HFF-Myc (cell line): Measurements from ENCODE around the gene NPFFR1.

ENCODE experiments used
- DNase-seq: peaks from one replicate; pipeline ENCODE4 v3.0.0-alpha.2; 2011; ENCODE audit warnings: low read depth; ENCODE audit errors: extremely low read depth
- H3K4me3 ChIP-seq: replicated peaks from 2 replicates; pipeline ENCODE4 v1.5.1; 2011; ENCODE audit warnings: low read depth, mild to moderate bottlenecking, control low read depth, low read length
- CTCF ChIP-seq: IDR thresholded peaks from 2 replicates; pipeline ENCODE4 v1.5.1; 2012; ENCODE audit warnings: mild to moderate bottlenecking, low read depth, low read length, control low read depth; ENCODE audit errors: missing control alignments

The NPFFR1 gene

GRCh38 chr10:70328018-70328417 lies 44.2 kb upstream of the NPFFR1 start:
- TF ChIP-seq CTCF, result no peak
- no peak for DNase-seq
- no peak overlapping the region for H3K4me3 ChIP-seq

DNA sequence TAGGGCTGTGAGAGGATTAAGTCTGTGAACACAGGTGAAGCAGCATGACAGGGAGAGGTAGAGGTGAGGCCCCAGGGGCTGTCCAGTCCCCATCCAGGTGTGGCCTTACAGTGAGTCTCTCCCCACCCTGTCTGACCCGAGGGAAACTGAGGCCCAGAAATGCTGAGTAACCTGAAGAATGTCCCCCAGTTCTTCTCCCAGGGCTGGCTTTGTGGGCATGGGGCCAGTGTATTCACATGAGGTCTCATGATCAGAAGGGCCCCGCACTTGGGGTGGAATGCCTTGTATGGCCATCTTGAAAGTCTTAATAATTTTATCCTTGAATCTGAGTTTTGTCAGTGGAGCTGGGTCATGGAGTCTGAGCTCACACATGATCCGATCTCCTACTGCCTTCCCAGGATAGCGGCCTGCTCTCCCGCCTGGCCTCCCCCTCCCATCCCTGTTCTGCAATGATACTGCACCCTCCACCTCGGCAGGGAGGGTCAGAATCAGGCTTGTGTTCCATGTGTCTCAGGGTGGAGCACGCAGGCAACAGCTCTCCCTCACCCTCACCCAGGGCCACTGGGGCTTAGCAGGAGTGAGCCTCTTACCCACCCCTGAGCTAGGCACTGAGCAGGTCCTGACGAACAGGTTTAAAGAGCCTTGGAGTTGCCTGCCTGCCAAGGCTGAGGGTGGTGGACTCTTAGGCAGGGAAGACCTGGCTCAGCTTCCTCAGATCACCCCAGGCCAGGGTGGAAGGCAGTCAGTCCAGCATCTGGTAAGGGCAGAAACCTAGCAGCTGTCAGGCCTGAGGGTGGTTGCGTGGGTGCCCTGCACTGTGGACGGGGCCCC lies 41.4 kb upstream of the NPFFR1 start:
- H3K4me3 ChIP-seq, result no peak overlapping the region
- DNase-seq, result no peak
- TF ChIP-seq CTCF, result no peak

- H3K4me3 ChIP-seq, result no peak overlapping the region
- TF ChIP-seq CTCF, result no peak
- no peak for DNase-seq
Measured at GRCh38 chr10:70324339-70324861, 40.6 kb upstream of the NPFFR1 start.

DNA sequence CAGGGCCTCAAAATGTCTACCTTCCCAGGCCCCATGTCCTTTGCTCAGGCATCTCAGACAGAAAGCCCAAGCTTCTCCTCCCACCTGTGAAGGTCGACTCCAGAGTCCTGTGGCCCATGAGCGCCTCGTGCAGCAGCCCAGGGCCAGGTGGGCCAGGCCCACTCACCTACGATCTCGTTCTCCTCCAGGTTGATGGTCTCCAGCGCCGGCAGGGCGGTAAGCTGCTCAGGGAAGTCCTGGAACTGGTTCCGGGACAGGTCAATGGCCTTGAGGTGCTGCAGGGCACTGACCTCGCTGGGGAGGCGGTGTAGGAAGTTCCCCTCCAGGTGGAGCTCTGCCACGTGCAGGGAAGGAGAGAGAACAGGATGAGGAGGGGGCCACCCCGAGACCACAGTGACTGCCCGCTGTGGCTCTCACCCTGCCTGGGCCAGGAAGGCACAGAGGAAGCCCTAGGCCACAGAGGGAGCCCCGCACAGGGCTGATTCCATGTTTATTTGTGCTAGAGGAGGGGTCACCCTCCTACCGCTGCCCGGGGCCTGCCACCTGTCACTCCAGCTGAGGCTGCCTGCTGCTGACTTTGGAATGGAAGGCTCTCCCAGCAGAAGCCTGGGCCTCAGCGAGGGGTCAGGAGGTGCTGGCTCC lies 40.0 kb upstream of the NPFFR1 start:
- no peak for DNase-seq
- H3K4me3 ChIP-seq, result no peak overlapping the region
- no peak for TF ChIP-seq CTCF

GRCh38 chr10:70323138-70323696 lies 39.4 kb upstream of the NPFFR1 start:
- no peak for DNase-seq
- H3K4me3 ChIP-seq, result no peak overlapping the region
- no peak for TF ChIP-seq CTCF

DNA sequence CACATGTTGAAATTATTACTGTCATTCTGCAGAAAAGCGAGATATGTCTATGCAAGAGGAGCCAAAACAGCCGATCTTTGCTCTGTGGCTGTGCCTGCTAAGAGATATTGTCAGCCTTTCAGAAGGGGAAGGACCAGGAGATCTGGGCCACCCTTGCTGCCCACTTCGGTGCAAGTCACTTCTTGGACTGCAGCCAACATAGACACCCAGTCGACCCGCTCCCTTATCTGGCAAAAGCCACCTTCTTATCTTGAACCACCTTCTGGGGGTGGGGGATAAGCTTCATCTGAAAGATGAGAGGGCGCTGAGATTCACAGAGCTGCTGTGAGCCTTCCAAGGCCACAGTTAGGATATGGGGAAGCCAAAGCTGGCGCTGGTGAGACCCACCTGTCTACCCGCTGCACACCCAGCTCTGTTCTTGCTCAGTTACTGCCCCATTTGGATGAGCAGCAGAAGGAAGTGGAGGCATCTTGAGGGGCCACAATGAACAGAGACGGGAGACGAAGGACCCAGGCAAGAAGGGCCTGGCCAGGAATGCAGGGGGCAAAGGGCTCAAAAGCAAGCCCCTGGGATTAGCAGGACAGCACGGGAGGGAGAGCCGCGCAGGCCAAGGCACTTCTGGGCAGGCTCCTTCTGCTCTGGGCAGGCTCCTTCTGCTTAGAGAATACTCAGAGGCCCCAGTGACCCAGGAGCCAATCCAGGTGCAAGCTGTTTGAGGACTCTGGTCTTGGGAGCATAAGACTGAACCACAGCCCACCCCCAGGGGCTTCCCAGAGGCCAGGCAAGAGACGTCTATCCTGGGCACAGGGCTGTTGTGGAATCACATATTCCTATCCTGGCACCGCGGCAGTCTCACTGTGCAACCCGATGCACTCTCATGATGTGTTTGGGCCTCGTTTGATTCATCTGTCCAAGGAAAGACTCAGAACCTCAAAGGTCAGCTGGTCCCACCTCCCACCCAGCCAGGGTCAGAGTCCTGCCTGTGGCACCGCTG lies 38.4 kb upstream of the NPFFR1 start:
- no peak overlapping the region for H3K4me3 ChIP-seq
- no peak for TF ChIP-seq CTCF
- DNase-seq, result no peak
